Measurements from ENCODE around the gene SPINT2.
"Not testable (repeated sequence)": the region's sequence is repeated elsewhere in the genome, so short reads cannot be mapped to it uniquely, and the experiment has no call there.

DNA sequence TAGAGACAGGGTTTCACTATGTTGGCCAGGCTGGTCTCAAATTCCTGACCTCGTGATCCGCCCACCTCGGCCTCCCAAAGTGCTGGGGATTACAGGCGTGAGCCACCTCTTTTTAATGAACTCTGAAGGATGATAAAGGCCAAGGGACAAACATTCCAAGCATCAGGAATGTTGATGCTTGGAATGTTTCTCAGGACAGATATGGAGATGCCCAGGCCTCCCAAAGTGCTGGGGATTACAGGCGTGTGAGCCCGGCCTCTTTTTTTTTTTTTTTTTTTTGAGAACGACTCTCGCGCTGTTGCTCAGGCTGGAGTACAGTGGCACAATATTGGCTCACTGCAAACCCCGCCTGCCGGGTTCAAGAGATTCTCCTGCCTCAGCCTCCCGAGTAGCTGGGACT, 2.4 kb upstream of the SPINT2 start:
- not testable (repeated sequence) for TF ChIP-seq SP1 (IDR thresholded peaks at IDR 0.05); CTCF (IDR thresholded peaks at IDR 0.05; ENCODE audit: low read depth, low read length, missing input control)
